H9 (cell line): ENCODE results near the gene ANK2. TPM values are rescaled to one million over a fixed set of nuclear protein-coding genes. Genes with fewer than 3 reads are reported as not detected.

Experiments used
- DNase-seq: peaks from one replicate; pipeline ENCODE4 v3.0.0-alpha.2; 2017
- H2AFZ ChIP-seq: one replicate; pipeline ENCODE4 v1.6.1; 2013; ENCODE audit warnings: mild to moderate bottlenecking, low read length, control low read depth, moderate library complexity
- H2AK5ac ChIP-seq: 2 replicates; pipeline ENCODE4 v1.6.1; 2013; ENCODE audit warnings: low read length, control low read depth, mixed read lengths; ENCODE audit not compliant: insufficient read length
- H2BK120ac ChIP-seq: one replicate; pipeline ENCODE4 v1.6.1; 2013; ENCODE audit warnings: low read depth, mild to moderate bottlenecking, low read length, control low read depth, inconsistent platforms; ENCODE audit not compliant: poor library complexity, severe bottlenecking
- H2BK12ac ChIP-seq: 2 replicates; pipeline ENCODE4 v1.6.1; 2013; ENCODE audit warnings: low read length, control low read depth, mixed read lengths, low read depth; ENCODE audit not compliant: insufficient read length
- H2BK15ac ChIP-seq: 2 replicates; pipeline ENCODE4 v1.6.1; 2013; ENCODE audit warnings: low read depth, low read length, control low read depth
- H2BK20ac ChIP-seq: one replicate; pipeline ENCODE4 v1.6.1; 2013; ENCODE audit warnings: low read depth, mild to moderate bottlenecking, low read length, control low read depth, inconsistent platforms; ENCODE audit not compliant: poor library complexity, severe bottlenecking
- H2BK5ac ChIP-seq: 2 replicates; pipeline ENCODE4 v1.6.1; 2013; ENCODE audit warnings: low read length, control low read depth, mixed read lengths; ENCODE audit not compliant: insufficient read length
- H3K14ac ChIP-seq: 2 replicates; pipeline ENCODE4 v1.6.1; 2013; ENCODE audit warnings: low read length, control low read depth; ENCODE audit not compliant: insufficient read depth
- H3K18ac ChIP-seq: 2 replicates; pipeline ENCODE4 v1.6.1; 2013; ENCODE audit warnings: low read depth, mild to moderate bottlenecking, mixed read lengths, low read length, control low read depth; ENCODE audit not compliant: insufficient read length
- H3K23ac ChIP-seq: 2 replicates; pipeline ENCODE4 v1.6.1; 2013; ENCODE audit warnings: low read length, control low read depth, mixed read lengths, low read depth; ENCODE audit not compliant: insufficient read length
- H3K23me2 ChIP-seq: 2 replicates; pipeline ENCODE4 v1.6.1; 2013; ENCODE audit warnings: low read depth, mild to moderate bottlenecking, mixed read lengths, low read length, control low read depth; ENCODE audit not compliant: insufficient read length, poor library complexity, severe bottlenecking
- H3K27ac ChIP-seq: 2 replicates; pipeline ENCODE4 v1.5.1; 2013; ENCODE audit warnings: low read length, control low read depth, mixed read lengths, low read depth; ENCODE audit not compliant: insufficient read length
- H3K27me3 ChIP-seq: 2 replicates; pipeline ENCODE4 v1.6.1; 2013; ENCODE audit warnings: low read length, control low read depth, inconsistent platforms; ENCODE audit not compliant: insufficient read depth
- H3K4ac ChIP-seq: 2 replicates; pipeline ENCODE4 v1.6.1; 2013; ENCODE audit warnings: low read depth, mild to moderate bottlenecking, control low read depth, inconsistent platforms, low read length, moderate library complexity
- H3K4me1 ChIP-seq: 2 replicates; pipeline ENCODE4 v1.6.1; 2013; ENCODE audit warnings: low read length, control low read depth, inconsistent platforms; ENCODE audit not compliant: insufficient read depth
- H3K4me2 ChIP-seq: 2 replicates; pipeline ENCODE4 v1.6.1; 2013; ENCODE audit warnings: low read length, control low read depth, mixed read lengths; ENCODE audit not compliant: insufficient read length, insufficient read depth
- H3K56ac ChIP-seq: 2 replicates; pipeline ENCODE4 v1.6.1; 2013; ENCODE audit warnings: low read depth, mild to moderate bottlenecking, mixed read lengths, low read length, control low read depth; ENCODE audit not compliant: insufficient read length
- H3K79me1 ChIP-seq: 2 replicates; pipeline ENCODE4 v1.6.1; 2013; ENCODE audit warnings: low read depth, mild to moderate bottlenecking, moderate library complexity, low read length, control low read depth, inconsistent platforms; ENCODE audit not compliant: insufficient read depth, poor library complexity, severe bottlenecking
- H3K79me2 ChIP-seq: 2 replicates; pipeline ENCODE4 v1.6.1; 2013; ENCODE audit warnings: low read length, control low read depth, inconsistent platforms; ENCODE audit not compliant: insufficient read depth
- H3K9ac ChIP-seq: 2 replicates; pipeline ENCODE4 v1.6.1; 2013; ENCODE audit warnings: low read length, control low read depth, mixed read lengths; ENCODE audit not compliant: insufficient read length; ENCODE audit errors: extremely low read depth
- H3K9me3 ChIP-seq: one replicate; pipeline ENCODE4 v1.6.1; 2013; ENCODE audit warnings: low read depth, low read length, inconsistent platforms; ENCODE audit not compliant: control insufficient read depth
- H3T11ph ChIP-seq: one replicate; pipeline ENCODE4 v1.6.1; 2013; ENCODE audit warnings: mild to moderate bottlenecking, low read length, control low read depth, inconsistent platforms
- H4K20me1 ChIP-seq: one replicate; pipeline ENCODE4 v1.6.1; 2013; ENCODE audit not compliant: control insufficient read depth, insufficient read length, insufficient read depth
- H4K5ac ChIP-seq: 2 replicates; pipeline ENCODE4 v1.6.1; 2013; ENCODE audit warnings: low read depth, mild to moderate bottlenecking, mixed read lengths, low read length, control low read depth; ENCODE audit not compliant: insufficient read length
- H4K8ac ChIP-seq: replicated peaks from 2 replicates; pipeline ENCODE4 v1.6.1; 2013; ENCODE audit warnings: low read length, control low read depth, mixed read lengths, low read depth; ENCODE audit not compliant: insufficient read length
- H4K91ac ChIP-seq: 2 replicates; pipeline ENCODE4 v1.6.1; 2013; ENCODE audit warnings: low read depth, mild to moderate bottlenecking, moderate library complexity, mixed read lengths, low read length, control low read depth; ENCODE audit not compliant: insufficient read length
- H3K27ac Mint-ChIP-seq, 3 experiments: 2 replicates in 2 of 3; 3 replicates in 1 of 3; pipeline ENCODE4 v1.8.0; 2020 to 2021; ENCODE audit warnings: mixed read lengths in 3 of 3, mild to moderate bottlenecking in 1 of 3, moderate library complexity in 1 of 3
- H3K27me3 Mint-ChIP-seq: 2 replicates; pipeline ENCODE4 v1.8.0; 2021; ENCODE audit warnings: low read depth, mild to moderate bottlenecking, moderate library complexity, mixed read lengths
- H3K36me3 Mint-ChIP-seq, 3 experiments: 2 replicates in 2 of 3; 3 replicates in 1 of 3; pipeline ENCODE4 v1.8.0; 2020 to 2021; ENCODE audit warnings: low read depth in 3 of 3, mixed read lengths in 3 of 3; ENCODE audit not compliant: insufficient read depth in 1 of 3
- H3K4me1 Mint-ChIP-seq, 2 experiments: 2 replicates each; pipeline ENCODE4 v1.8.0; 2020; ENCODE audit warnings: mixed read lengths in 2 of 2
- H3K4me3 Mint-ChIP-seq, 2 experiments: 2 replicates in 1 of 2; 3 replicates in 1 of 2; pipeline ENCODE4 v1.8.0; 2020 to 2021; ENCODE audit warnings: mild to moderate bottlenecking in 2 of 2, mixed read lengths in 2 of 2, moderate library complexity in 1 of 2
- H3K9me3 Mint-ChIP-seq, 2 experiments: 2 replicates in 1 of 2; 3 replicates in 1 of 2; pipeline ENCODE4 v1.8.0; 2020; ENCODE audit warnings: mild to moderate bottlenecking in 2 of 2, mixed read lengths in 2 of 2, moderate library complexity in 1 of 2
- WGBS: extraction: QIAGEN DNeasy Blood & Tissue Kit; methylation state at CpG from one replicate; pipeline ENCODE4 v1.1.7; 2013; ENCODE audit warnings: missing lambda C conversion rate, low lambda C conversion rate, mixed read lengths; ENCODE audit not compliant: insufficient read length; ENCODE audit errors: extremely low coverage; 5-methylcytosine and 5-hydroxymethylcytosine counted together
- total RNA-seq: library from RNA; stranded (reverse); gene quantifications from 2 replicates; pipeline ENCODE4 v1.2.1, GENCODE V29; 2021
- TF ChIP-seq, protein P1 (sequence below): fragments of 200-600 bp; sonication (generic); conservative IDR thresholded peaks from 3 replicates; pipeline ENCODE4 v1.8.0; 2021; ENCODE audit warnings: antibody characterized with exemption, mild to moderate bottlenecking

Gene ANK2
- total RNA-seq, 1 experiment from 2014 or later = 36.8 TPM

DNA sequence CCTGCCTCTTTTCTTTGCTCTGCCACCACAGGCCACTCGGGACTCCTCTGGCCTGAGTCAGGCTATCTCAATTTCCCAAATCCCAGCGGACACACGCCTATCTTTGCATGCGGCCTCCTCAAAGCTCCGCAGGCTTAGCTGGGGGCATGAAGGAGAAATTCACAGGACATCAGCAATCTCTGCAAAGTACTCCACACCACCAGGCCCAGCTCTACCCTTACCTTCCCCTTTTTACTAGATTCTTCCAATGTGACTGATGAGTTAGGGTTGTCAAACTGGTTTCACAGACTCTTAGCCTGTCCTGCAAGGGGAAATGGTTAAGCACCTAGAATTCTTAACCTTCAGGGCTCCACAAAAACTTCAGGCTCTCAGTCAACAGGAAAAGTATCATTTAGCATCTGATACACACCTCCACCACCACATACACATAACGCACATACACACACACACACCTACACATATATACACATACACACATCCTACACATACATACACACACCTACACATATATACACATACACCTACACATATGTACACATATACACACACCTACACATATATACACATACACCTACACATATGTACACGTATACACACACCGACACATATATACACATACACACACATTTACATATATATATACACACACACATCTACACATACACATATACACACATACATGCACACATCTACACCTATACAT, 349.1 kb downstream of the ANK2 start:
- DNase-seq = no peak
- no peaks in the 10 kb centered on the region for H3K79me1 ChIP-seq
- H2AK5ac ChIP-seq = no peak overlapping the region
- no peak overlapping the region for H4K91ac ChIP-seq
- no peak overlapping the region for H3K18ac ChIP-seq
- Mint-ChIP-seq H3K9me3 (no peaks in the 10 kb centered on the region; a peak in 2 of 5 replicates), H3K36me3 (no peaks in the 10 kb centered on the region), H3K4me3 (no peak overlapping the region), H3K27me3 (no peaks in the 10 kb centered on the region), H3K4me1 (peaks cover 3 to 8% of the 10 kb centered on the region in 2 experiments; a peak in 3 of 4 replicates), H3K27ac (no peak overlapping the region)
- no peak overlapping the region for H2BK120ac ChIP-seq
- H3K56ac ChIP-seq = no peak overlapping the region
- no peak overlapping the region for H2BK20ac ChIP-seq
- no peaks in the 10 kb centered on the region for H3K27me3 ChIP-seq
- no peak overlapping the region for H4K5ac ChIP-seq
- no peak overlapping the region for H3K4ac ChIP-seq
- H4K8ac ChIP-seq = no peak overlapping the region
- no peak overlapping the region for H2BK15ac ChIP-seq
- no peak overlapping the region for H3K9ac ChIP-seq
- no peak overlapping the region for H3T11ph ChIP-seq
- H2BK12ac ChIP-seq = no peak overlapping the region
- no peaks in the 10 kb centered on the region for H3K79me2 ChIP-seq
- no peak overlapping the region for H3K27ac ChIP-seq
- 100% methylated on average over 1 of the region's 8 CpGs for WGBS
- TF ChIP-seq, protein P1, sequence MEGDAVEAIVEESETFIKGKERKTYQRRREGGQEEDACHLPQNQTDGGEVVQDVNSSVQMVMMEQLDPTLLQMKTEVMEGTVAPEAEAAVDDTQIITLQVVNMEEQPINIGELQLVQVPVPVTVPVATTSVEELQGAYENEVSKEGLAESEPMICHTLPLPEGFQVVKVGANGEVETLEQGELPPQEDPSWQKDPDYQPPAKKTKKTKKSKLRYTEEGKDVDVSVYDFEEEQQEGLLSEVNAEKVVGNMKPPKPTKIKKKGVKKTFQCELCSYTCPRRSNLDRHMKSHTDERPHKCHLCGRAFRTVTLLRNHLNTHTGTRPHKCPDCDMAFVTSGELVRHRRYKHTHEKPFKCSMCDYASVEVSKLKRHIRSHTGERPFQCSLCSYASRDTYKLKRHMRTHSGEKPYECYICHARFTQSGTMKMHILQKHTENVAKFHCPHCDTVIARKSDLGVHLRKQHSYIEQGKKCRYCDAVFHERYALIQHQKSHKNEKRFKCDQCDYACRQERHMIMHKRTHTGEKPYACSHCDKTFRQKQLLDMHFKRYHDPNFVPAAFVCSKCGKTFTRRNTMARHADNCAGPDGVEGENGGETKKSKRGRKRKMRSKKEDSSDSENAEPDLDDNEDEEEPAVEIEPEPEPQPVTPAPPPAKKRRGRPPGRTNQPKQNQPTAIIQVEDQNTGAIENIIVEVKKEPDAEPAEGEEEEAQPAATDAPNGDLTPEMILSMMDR = no peak
- no peak overlapping the region for H2BK5ac ChIP-seq
- no peak overlapping the region for H3K4me2 ChIP-seq
- H4K20me1 ChIP-seq = no peaks in the 10 kb centered on the region
- H2AFZ ChIP-seq = no peak overlapping the region
- no peak overlapping the region for H3K23ac ChIP-seq
- H3K14ac ChIP-seq = no peak overlapping the region
- H3K23me2 ChIP-seq = no peaks in the 10 kb centered on the region
- no peaks in the 10 kb centered on the region for H3K4me1 ChIP-seq
- H3K9me3 ChIP-seq = no peaks in the 10 kb centered on the region
